Prostate gland (tissue), 2 donors: ENCODE results near the gene NPTX1.

Experiments used
- CTCF ChIP-seq, 4 experiments: fragments of 200-600 bp in 2 of 4; fragments of 450-650 bp in 2 of 4; sonication (generic) in 2 of 4; IDR thresholded peaks; 1 replicate in 3 of 4; 2 replicates in 1 of 4; pipeline ENCODE4 v1.5.1; 2016 to 2019; ENCODE audit warnings: antibody characterized with exemption in 4 of 4, mild to moderate bottlenecking in 2 of 4, moderate library complexity in 2 of 4
- POLR2A ChIP-seq: fragments of 450-650 bp; IDR thresholded peaks from one replicate; pipeline ENCODE4 v1.6.1; 2016; ENCODE audit warnings: antibody characterized with exemption, mild to moderate bottlenecking

GRCh38 chr17:80428363-80428762, 48.0 kb downstream of the NPTX1 start:
- no peak for TF ChIP-seq CTCF (IDR thresholded peaks at IDR 0.05)
- no peak for TF ChIP-seq POLR2A
